NT2/D1 (cell line): ENCODE measurements around the gene LANCL2.

Experiments
- SUZ12 ChIP-seq: IDR thresholded peaks from 2 replicates; pipeline ENCODE4 v1.6.1; 2011; ENCODE audit not compliant: insufficient read length, insufficient read depth; ENCODE audit errors: extremely low read depth
- YY1 ChIP-seq: IDR thresholded peaks from 2 replicates; pipeline ENCODE4 v1.6.1; 2011; ENCODE audit not compliant: insufficient read length, insufficient read depth
- ZNF274 ChIP-seq: IDR thresholded peaks from 2 replicates; pipeline ENCODE4 v1.6.1; 2011; ENCODE audit warnings: mild to moderate bottlenecking, low read depth, low read length

DNA sequence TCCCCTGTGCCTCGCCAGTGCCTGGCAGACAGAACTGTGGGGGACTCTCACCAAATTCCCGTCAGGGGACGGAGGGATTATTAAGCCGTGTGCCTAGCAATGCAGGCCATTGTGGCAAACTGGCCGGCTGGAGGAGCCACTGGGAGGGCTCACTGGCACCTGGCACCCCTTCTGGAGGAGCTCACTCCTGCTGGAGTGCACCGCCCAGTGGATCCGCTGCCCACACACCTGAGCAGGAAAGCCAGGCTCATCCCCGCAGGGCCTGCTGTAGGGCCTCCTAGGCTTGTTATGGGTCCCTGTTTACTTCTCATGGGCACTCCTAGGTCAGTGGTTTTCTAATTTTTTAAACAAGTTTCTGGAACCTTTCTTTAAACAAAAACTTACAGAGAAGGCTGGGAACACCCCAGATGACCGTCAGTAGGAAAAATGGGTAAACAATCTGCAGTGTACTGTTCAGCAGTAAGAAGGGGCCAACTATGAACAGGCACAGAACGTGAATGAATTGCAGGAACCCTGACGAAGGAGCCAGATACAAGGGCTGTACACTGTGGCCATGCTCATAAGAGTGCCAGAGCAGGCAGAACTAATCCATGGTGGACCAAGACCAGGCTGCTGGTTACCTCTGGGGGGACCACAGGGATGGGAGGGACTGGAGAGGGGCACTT lies 64.8 kb downstream of the LANCL2 start:
- TF ChIP-seq YY1 (no peak), SUZ12 (no peak), ZNF274 (no peak)
